ENCODE measurements around the gene HSPA1A.

GRCh38 chr6:31834367-31835250 lies 19.3 kb downstream of the HSPA1A start:
- TF ChIP-seq POLR2A (IDR thresholded peaks at IDR 0.05; ENCODE audit: low read length), result peak; percentile 99
- no peak for TF ChIP-seq GATA1 (IDR thresholded peaks at IDR 0.05; ENCODE audit: low read depth, low read length)
